B cell (primary cell): ENCODE measurements around the gene BMP8A. TPM values are rescaled to one million over a fixed set of nuclear protein-coding genes. Genes with fewer than 3 reads are reported as not detected.
A peak's percentile ranks its signal among the peaks of the same experiment; 100 is the strongest.
"Not testable (repeated sequence)": the region's sequence is repeated elsewhere in the genome, so short reads cannot be mapped to it uniquely, and the experiment has no call there.

Experiments
- ATAC-seq: fragments of 200-7000 bp; cut with Tn5 transposase; one replicate; pipeline ENCODE4 v1.10.0; 2021; ENCODE audit warnings: low read depth, mild to moderate bottlenecking, moderate number of reproducible peaks, moderate library complexity
- CTCF ChIA-PET: fragments of 350-600 bp; sonication (Branson Sonifier 250); formaldehyde crosslinking; loops from one replicate; lab custom pipeline; 2021; ENCODE audit warnings: antibody characterized with exemption, inconsistent platforms; lab: Charles Lee
- POLR2A ChIA-PET: fragments of 350-600 bp; sonication (Branson Sonifier 250); formaldehyde crosslinking; loops from one replicate; lab custom pipeline; 2021; ENCODE audit warnings: antibody characterized with exemption; lab: Charles Lee
- DNase-seq: peaks from one replicate; pipeline ENCODE4 v3.0.0; 2013
- H2AFZ ChIP-seq: 2 replicates; pipeline ENCODE4 v1.6.1; 2012; ENCODE audit warnings: mild to moderate bottlenecking, low read depth, low read length; ENCODE audit not compliant: insufficient read depth, poor library complexity, severe bottlenecking
- H3K27ac ChIP-seq, 2 donors: 1 replicate in 1 of 2; 2 replicates in 1 of 2; pipeline ENCODE4 v1.5.1; 2012 to 2013; ENCODE audit warnings: low read length in 2 of 2, mild to moderate bottlenecking in 2 of 2, moderate library complexity in 1 of 2
- H3K27me3 ChIP-seq, 4 experiments: fragments of 200-600 bp in 1 of 4; sonication (generic) in 1 of 4; replicated peaks in 1 of 4; 1 replicate in 2 of 4; 2 replicates in 2 of 4; pipeline versions ENCODE4 v1.6.1 to v1.7.0; 2013 to 2016; ENCODE audit warnings: low read length in 3 of 4, mild to moderate bottlenecking in 2 of 4, mixed read lengths in 1 of 4, moderate library complexity in 1 of 4; ENCODE audit not compliant: insufficient read depth in 4 of 4, control insufficient read depth in 3 of 4; ENCODE audit errors: control extremely low read depth in 1 of 4
- H3K36me3 ChIP-seq, 2 experiments: replicated peaks in 1 of 2; 1 replicate in 1 of 2; 2 replicates in 1 of 2; pipeline versions ENCODE4 v1.6.1 to v1.7.1; 2013; ENCODE audit warnings: low read length in 1 of 2; ENCODE audit not compliant: insufficient read depth in 2 of 2, control insufficient read depth in 1 of 2; ENCODE audit errors: control extremely low read depth in 1 of 2, extremely low read depth in 1 of 2
- H3K4me1 ChIP-seq, 2 donors: fragments of 200-600 bp in 1 of 2; sonication (generic) in 1 of 2; 1 replicate in 1 of 2; 2 replicates in 1 of 2; pipeline versions ENCODE4 v1.5.1 to v1.6.1; 2013 to 2017; ENCODE audit warnings: low read length in 2 of 2; ENCODE audit not compliant: control insufficient read depth in 2 of 2, insufficient read depth in 2 of 2
- H3K4me2 ChIP-seq: replicated peaks from 2 replicates; pipeline ENCODE3; 2012; ENCODE audit warnings: mild to moderate bottlenecking, low read depth, low read length; ENCODE audit not compliant: poor library complexity, severe bottlenecking
- H3K4me3 ChIP-seq, 5 experiments: fragments of 200-600 bp in 1 of 5; sonication (generic) in 1 of 5; 1 replicate in 3 of 5; 2 replicates in 2 of 5; pipeline versions ENCODE4 v1.5.1 to v1.7.0; 2011 to 2016; ENCODE audit warnings: low read length in 4 of 5, mild to moderate bottlenecking in 4 of 5, low read depth in 2 of 5, control low read depth in 1 of 5, moderate library complexity in 1 of 5; ENCODE audit not compliant: insufficient read depth in 1 of 5; ENCODE audit errors: control extremely low read depth in 1 of 5, extremely low read depth in 1 of 5
- H3K79me2 ChIP-seq: fragments of 200-600 bp; sonication (generic); one replicate; pipeline ENCODE4 v1.6.0; 2016; ENCODE audit warnings: low read length; ENCODE audit not compliant: control insufficient read depth, insufficient read depth
- H3K9ac ChIP-seq: fragments of 200-600 bp; sonication (generic); 2 replicates; pipeline ENCODE4 v1.6.1; 2017; ENCODE audit warnings: mild to moderate bottlenecking, low read length, moderate library complexity
- H3K9me3 ChIP-seq, 3 donors: one replicate each; pipeline versions ENCODE4 v1.6.1 to v1.7.1; 2013; ENCODE audit warnings: low read length in 2 of 3; ENCODE audit not compliant: control insufficient read depth in 2 of 3, insufficient read depth in 1 of 3; ENCODE audit errors: control extremely low read depth in 1 of 3
- H4K20me1 ChIP-seq: 2 replicates; pipeline ENCODE4 v1.6.0; 2012; ENCODE audit warnings: mild to moderate bottlenecking, low read length; ENCODE audit not compliant: insufficient read depth, control insufficient read depth, poor library complexity, severe bottlenecking
- H3K27ac Mint-ChIP-seq: one replicate; pipeline ENCODE4 v1.8.0; 2021; ENCODE audit warnings: mixed read lengths
- H3K27me3 Mint-ChIP-seq: one replicate; pipeline ENCODE4 v1.8.0; 2021; ENCODE audit warnings: mixed read lengths
- H3K4me1 Mint-ChIP-seq: one replicate; pipeline ENCODE4 v1.8.0; 2021; ENCODE audit warnings: mixed read lengths
- H3K4me3 Mint-ChIP-seq: one replicate; pipeline ENCODE4 v1.8.0; 2021; ENCODE audit warnings: mixed read lengths
- H3K9me3 Mint-ChIP-seq: one replicate; pipeline ENCODE4 v1.8.0; 2022; ENCODE audit warnings: mixed read lengths; ENCODE audit not compliant: insufficient read depth
- EZH2 ChIP-seq: IDR thresholded peaks from 2 replicates; pipeline ENCODE4 v1.6.1; 2012; ENCODE audit warnings: borderline replicate concordance, low read depth, mild to moderate bottlenecking, moderate library complexity, low read length; ENCODE audit not compliant: insufficient read depth, poor library complexity, severe bottlenecking
- WGBS: methylation state at CpG from one replicate; pipeline ENCODE4 v1.1.5; 2013; ENCODE audit warnings: missing lambda C conversion rate; ENCODE audit not compliant: insufficient coverage; 5-methylcytosine and 5-hydroxymethylcytosine counted together
- intact Hi-C: fragments of 100-400 bp; cut with micrococcal nuclease; formaldehyde crosslinking; loops from one replicate; pipeline ENCODE4 v1.10.0; 2022
- polyA plus RNA-seq: library from polyadenylated mRNA; depleted of rRNA; stranded (reverse); fragments of >200 nt; gene quantifications from 2 replicates; pipeline ENCODE4 v1.2.3, GENCODE V29; 2012
- total RNA-seq, 2 donors: library from RNA; stranded (reverse); fragments of 120-200 nt in 1 of 2; gene quantifications; 1 replicate in 1 of 2; 2 replicates in 1 of 2; pipeline versions ENCODE4 v1.2.3 to v1.2.4, GENCODE V29; 2013 to 2022
- TF ChIP-seq, protein P1 (sequence below): fragments of 200-600 bp; IDR thresholded peaks from one replicate; pipeline ENCODE4 v1.8.0; 2022; ENCODE audit warnings: antibody characterized with exemption, mild to moderate bottlenecking

The BMP8A gene
- total and polyA plus RNA-seq, 2 donors (not counting 1 experiment from before 2014, with no cell fraction given) = 0.25 to 1.1 TPM

DNA sequence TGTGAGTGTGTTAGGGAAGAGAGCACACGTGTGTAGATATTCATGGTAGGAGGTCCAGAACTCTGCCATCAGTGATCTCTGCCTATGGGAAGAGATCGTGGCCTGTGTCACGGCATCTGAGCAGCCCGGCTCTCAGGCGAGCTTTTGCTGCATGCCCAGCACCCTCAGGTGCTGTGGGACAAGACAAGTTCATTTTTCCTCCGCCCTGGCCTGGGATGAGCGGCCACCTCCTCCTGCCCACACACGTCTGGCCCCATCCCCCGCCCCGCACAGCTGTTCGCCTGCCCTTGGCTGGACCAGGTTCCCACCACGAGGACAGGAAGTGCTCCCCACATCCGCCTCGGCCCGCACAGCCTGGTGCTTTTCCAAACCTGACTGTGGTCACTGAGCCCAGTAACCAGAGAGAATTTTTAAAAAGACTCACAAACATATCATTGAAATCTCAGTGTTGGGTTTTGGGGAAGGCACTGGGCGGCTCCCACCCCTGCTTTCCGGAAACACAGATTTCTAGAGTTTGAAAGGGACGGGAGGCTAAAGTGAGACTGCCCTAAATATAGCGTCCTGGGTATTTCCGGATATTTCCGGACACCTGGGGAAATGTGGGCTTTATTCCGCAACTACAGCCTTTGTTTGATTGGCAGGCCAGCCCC lies 18.0 kb downstream of the BMP8A start:
- Histone ChIP-seq H3K9ac (peak overlapping the region; percentile 29), H3K27me3 (no peaks in the 10 kb centered on the region), H3K9me3 (no peaks in the 10 kb centered on the region), H3K4me3 (peak overlapping the region in 3 of 5 experiments; percentile 6 to 35 (median 33)), H3K36me3 (no peaks in the 10 kb centered on the region), H4K20me1 (no peaks in the 10 kb centered on the region), H3K79me2 (no peaks in the 10 kb centered on the region), H3K27ac (peak overlapping the region in 1 of 2 donors; percentile 69), H3K4me2 (peak overlapping the region; percentile 69), H3K4me1 (peaks cover 15 to 22% of the 10 kb centered on the region in 2 donors), H2AFZ (peak overlapping the region; percentile 62)
- CTCF ChIA-PET = interaction anchor here (1.3 kb wide), 1 partner anchor 28 kb away, joined by 3 read pairs; no protein-coding TSS in a partner anchor
- peak; percentile 42 for DNase-seq
- peaks cover 10% of the 10 kb centered on the region for H3K4me1 Mint-ChIP-seq
- peak overlapping the region; percentile 60 for H3K4me3 Mint-ChIP-seq
- TF ChIP-seq, protein P1, sequence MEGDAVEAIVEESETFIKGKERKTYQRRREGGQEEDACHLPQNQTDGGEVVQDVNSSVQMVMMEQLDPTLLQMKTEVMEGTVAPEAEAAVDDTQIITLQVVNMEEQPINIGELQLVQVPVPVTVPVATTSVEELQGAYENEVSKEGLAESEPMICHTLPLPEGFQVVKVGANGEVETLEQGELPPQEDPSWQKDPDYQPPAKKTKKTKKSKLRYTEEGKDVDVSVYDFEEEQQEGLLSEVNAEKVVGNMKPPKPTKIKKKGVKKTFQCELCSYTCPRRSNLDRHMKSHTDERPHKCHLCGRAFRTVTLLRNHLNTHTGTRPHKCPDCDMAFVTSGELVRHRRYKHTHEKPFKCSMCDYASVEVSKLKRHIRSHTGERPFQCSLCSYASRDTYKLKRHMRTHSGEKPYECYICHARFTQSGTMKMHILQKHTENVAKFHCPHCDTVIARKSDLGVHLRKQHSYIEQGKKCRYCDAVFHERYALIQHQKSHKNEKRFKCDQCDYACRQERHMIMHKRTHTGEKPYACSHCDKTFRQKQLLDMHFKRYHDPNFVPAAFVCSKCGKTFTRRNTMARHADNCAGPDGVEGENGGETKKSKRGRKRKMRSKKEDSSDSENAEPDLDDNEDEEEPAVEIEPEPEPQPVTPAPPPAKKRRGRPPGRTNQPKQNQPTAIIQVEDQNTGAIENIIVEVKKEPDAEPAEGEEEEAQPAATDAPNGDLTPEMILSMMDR = no peak
- TF ChIP-seq EZH2 = no peak
- 21% methylated on average over 15 of the region's 22 CpGs for WGBS
- H3K27me3 Mint-ChIP-seq = no peaks in the 10 kb centered on the region
- no peaks in the 10 kb centered on the region for H3K9me3 Mint-ChIP-seq
- POLR2A ChIA-PET = no interaction called here
- ATAC-seq = peak; percentile 21
- peak overlapping the region; percentile 10 for H3K27ac Mint-ChIP-seq
- intact Hi-C loops = no loop called here

DNA sequence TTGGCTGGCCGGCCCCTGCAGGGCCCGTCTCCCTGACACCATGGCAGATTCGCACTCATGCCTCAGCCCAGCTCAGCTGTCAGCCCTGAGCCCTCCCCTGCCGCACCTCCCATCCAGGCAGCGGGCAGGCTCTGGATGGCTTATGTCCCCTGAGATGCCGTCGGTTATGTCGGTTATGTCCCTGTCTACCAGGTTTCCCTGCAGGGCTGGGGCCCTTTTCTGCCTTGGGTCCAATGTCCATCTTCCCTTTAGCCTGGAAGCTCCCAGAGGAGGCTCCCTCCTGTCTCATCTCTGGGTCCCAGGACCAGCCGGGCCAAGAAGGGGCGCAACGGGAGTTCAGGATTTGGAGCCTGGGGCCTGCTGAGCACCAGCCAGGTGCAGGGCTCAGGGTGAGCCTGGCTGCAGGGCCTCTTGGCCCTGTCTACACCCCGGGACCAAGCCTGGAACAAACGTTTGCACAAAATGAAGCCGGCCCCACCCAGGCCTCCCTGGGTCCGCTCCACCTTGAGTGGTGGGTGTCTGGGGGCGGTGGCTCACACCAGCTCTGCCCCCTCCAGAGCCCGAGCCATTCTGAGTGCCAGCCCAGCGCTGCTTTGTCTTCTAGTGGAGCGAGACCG lies 19.2 kb downstream of the BMP8A start:
- H3K27me3 Mint-ChIP-seq, H4K20me1 ChIP-seq, CTCF ChIA-PET, intact Hi-C loops, H2AFZ ChIP-seq, H3K27ac ChIP-seq, H3K4me3 Mint-ChIP-seq, H3K36me3 ChIP-seq, DNase-seq, POLR2A ChIA-PET, H3K9me3 ChIP-seq, H3K4me3 ChIP-seq, H3K27me3 ChIP-seq, H3K9ac ChIP-seq, H3K27ac Mint-ChIP-seq, ATAC-seq, H3K4me2 ChIP-seq, H3K9me3 Mint-ChIP-seq, H3K79me2 ChIP-seq: not testable (repeated sequence)
- H3K4me1 Mint-ChIP-seq = peaks cover 12% of the 10 kb centered on the region
- H3K4me1 ChIP-seq = peaks cover 15 to 22% of the 10 kb centered on the region in 2 donors
- WGBS = 93% methylated on average over 11 of the region's 20 CpGs

DNA sequence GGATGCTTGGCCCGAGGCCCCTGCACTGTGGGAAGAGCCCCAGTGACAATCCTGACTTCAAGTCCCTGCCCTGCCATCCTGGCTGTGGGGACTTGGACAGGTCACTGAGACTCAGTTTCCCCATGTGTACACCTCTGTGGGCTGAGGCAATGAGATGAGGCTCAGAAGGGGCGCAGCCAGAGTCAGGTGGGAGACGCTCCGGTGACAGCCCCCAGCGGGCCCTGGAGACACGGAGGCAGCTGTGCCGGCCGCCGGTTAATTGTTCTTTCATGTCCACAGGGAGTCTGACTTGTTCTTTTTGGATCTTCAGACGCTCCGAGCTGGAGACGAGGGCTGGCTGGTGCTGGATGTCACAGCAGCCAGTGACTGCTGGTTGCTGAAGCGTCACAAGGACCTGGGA lies 20.0 kb downstream of the BMP8A start:
- H3K79me2 ChIP-seq, ATAC-seq, H3K4me3 Mint-ChIP-seq, H3K9me3 Mint-ChIP-seq, H4K20me1 ChIP-seq, H3K4me3 ChIP-seq, H3K27ac ChIP-seq, intact Hi-C loops, H3K36me3 ChIP-seq, DNase-seq, H3K27me3 Mint-ChIP-seq, H3K27me3 ChIP-seq, H3K4me2 ChIP-seq, POLR2A ChIA-PET, CTCF ChIA-PET, H3K27ac Mint-ChIP-seq, H3K9me3 ChIP-seq, H3K9ac ChIP-seq, H2AFZ ChIP-seq: not testable (repeated sequence)
- no CpG with 5 or more reads among the region's 13 CpGs for WGBS
- peaks cover 12% of the 10 kb centered on the region for H3K4me1 Mint-ChIP-seq
- H3K4me1 ChIP-seq = peaks cover 15 to 22% of the 10 kb centered on the region in 2 donors
